ENCODE results near the gene RBM26.

GRCh38 chr13:79307433-79307861 lies 98.6 kb downstream of the RBM26 start:
- TF ChIP-seq CTCF (IDR thresholded peaks at IDR 0.05) (no peak), POLR2AphosphoS5 (IDR thresholded peaks at IDR 0.05) (no peak), POLR2A (IDR thresholded peaks at IDR 0.05) (no peak)
